ENCODE results near the gene CT47A7.
"Not testable (repeated sequence)": the region's sequence is repeated elsewhere in the genome, so short reads cannot be mapped to it uniquely, and the experiment has no call there.

The CT47A7 gene

GRCh38 chrX:120956500-120956899 is at the start of gene CT47A7:
Gene CT47A7 (minus strand): TSS chrX:120956600. CDS start chrX:120956345, 255 bp downstream.
- not testable (repeated sequence) for DNase-seq

GRCh38 chrX:121000589-121000988 is 44.2 kb upstream of the CT47A7 start:
- no peak for DNase-seq

- DNase-seq: no peak
Observed at GRCh38 chrX:120999413-120999812, 43.0 kb upstream of the CT47A7 start.

- not testable (repeated sequence) for DNase-seq
Observed at GRCh38 chrX:120985660-120986059, 29.3 kb upstream of the CT47A7 start, which contains the start of gene CT47A1. Gene CT47A1 (minus strand): TSS chrX:120985760. CDS start chrX:120985529, 231 bp downstream.

Measured in NCI-H1092 (cell line).